ENCODE data around the gene SLC4A8.

- no peak for TF ChIP-seq POLR2A (IDR thresholded peaks at IDR 0.05)
- no peak for TF ChIP-seq CTCF (IDR thresholded peaks at IDR 0.05)
- TF ChIP-seq POLR2AphosphoS5 (IDR thresholded peaks at IDR 0.05), result no peak
- TF ChIP-seq EP300 (IDR thresholded peaks at IDR 0.05), result no peak
These were observed 25.7 kb downstream of the SLC4A8 start for GRCh38 chr12:51450333-51450732.
